Pons (tissue), 1 donor: ENCODE results near the gene ARHGEF3.
A peak's percentile ranks its signal among the peaks of the same experiment; 100 is the strongest.
"Not testable (repeated sequence)": the region's sequence is repeated elsewhere in the genome, so short reads cannot be mapped to it uniquely, and the experiment has no call there.

Experiments used
- DNase-seq: peaks from one replicate; pipeline ENCODE4 v3.0.0-alpha.2; 2016; ENCODE audit warnings: low spot score

ARHGEF3 gene

GRCh38 chr3:56772952-56773938 is 28.5 kb downstream of the ARHGEF3 start:
- DNase-seq, result no peak

GRCh38 chr3:56771376-56771775 is 30.4 kb downstream of the ARHGEF3 start:
- no peak for DNase-seq

GRCh38 chr3:56769116-56769707 is 32.5 kb downstream of the ARHGEF3 start:
- DNase-seq, result peak; percentile 54

GRCh38 chr3:56764904-56765547 is 36.7 kb downstream of the ARHGEF3 start:
- no peak for DNase-seq

GRCh38 chr3:56764184-56764583 is 37.6 kb downstream of the ARHGEF3 start:
- no peak for DNase-seq

- DNase-seq, result no peak
Measured at GRCh38 chr3:56763233-56763632, 38.5 kb downstream of the ARHGEF3 start.

GRCh38 chr3:56762718-56763117 is 39.0 kb downstream of the ARHGEF3 start:
- no peak for DNase-seq

- DNase-seq, result no peak
Measured at GRCh38 chr3:56761887-56762651, 39.7 kb downstream of the ARHGEF3 start.

- DNase-seq, result no peak
Measured at GRCh38 chr3:56761023-56761422, 40.7 kb downstream of the ARHGEF3 start.

GRCh38 chr3:56759532-56759931 is 42.2 kb downstream of the ARHGEF3 start:
- DNase-seq, result no peak

DNA sequence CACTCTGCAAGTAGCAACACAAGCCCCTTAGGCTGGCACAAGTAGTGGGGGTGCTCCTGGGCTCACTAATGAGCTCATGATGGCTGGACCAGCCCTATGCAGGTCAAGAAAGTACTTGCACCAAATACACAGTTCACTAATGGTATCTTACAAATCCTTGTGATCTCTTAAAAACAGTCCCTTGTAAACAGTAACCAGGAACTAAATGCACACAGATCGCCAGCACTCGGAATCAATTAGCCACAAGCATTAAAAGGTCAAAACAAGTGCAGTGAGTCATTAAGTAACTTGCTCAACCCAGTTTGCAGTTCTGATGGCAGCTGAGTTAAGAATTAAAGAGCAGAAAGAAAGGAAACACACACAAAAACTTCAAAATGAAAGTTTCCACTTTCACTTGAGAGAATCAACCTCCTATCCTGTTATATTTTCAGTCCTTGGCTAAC is 43.2 kb downstream of the ARHGEF3 start:
- no peak for DNase-seq

DNA sequence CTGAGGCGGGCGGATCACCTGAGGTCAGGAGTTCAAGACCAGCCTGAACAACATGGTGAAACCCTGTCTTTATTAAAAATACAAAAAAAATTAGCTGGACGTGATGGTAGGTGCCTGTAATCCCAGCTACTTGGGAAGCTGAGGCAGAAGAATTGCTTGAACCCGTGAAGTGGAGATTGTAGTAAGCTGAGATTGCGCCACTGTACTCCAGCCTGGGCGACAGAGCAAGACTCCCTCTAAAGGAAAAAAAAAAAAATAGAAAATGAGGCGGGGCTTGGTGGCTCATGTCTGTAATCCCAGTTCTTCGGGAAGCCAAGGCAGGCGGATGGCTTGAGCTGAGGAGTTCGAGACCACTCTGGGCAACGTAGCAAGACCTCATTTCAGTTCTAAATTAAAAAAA is 43.7 kb downstream of the ARHGEF3 start:
- DNase-seq, result not testable (repeated sequence)

- no peak for DNase-seq
Measured at GRCh38 chr3:56754741-56755417, 46.9 kb downstream of the ARHGEF3 start.

DNA sequence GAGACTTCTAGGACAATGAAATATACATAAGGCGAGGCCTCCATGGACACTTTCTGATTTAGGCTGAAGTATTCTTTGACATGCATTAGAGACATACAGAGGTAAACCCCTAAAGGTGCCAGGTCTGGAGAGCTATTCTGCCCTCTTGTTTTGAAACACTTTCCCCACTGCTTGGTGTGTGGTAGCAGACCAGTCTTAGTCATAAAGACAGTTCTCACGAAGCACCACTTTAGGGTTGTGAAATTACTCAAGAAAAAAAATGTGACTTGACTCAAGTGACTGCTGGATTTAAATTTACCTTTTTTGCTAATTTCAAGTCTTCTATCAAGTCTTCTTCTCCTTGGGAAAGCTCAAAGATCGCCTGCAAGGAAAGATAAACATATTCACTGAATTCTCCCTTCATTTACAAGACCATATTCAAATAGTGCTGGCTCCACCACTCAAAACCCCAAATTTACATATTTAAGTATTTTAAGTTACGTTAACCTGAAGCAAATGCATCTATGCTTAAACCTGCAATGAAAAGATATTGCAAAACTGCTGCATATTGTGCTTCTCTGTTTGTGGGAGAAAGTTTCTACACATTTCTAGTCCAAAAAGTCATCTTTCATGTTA is 48.4 kb downstream of the ARHGEF3 start:
- DNase-seq, result no peak

- no peak for DNase-seq
Measured at GRCh38 chr3:56751056-56751707, 50.6 kb downstream of the ARHGEF3 start.

GRCh38 chr3:56748663-56749231 is 53.0 kb downstream of the ARHGEF3 start:
- DNase-seq, result peak; percentile 50

DNA sequence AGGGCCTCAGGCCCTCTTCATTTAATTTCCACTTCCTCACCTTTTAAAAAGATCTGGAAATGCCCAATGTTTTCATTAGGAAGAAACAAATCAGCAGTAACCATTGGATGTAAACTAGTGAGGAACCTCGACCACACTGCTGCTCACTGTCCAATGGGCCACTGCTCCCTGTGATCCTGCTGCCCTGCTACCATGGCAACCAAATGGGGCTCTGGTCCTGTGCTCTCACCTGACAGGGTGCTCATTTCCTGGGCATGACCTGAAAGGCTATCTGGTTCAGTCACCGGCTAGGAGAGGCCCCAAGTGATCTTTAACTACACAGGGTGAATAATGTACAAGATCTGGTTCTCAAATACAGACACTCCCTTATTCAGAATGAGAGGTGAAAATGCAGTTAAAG is 54.6 kb downstream of the ARHGEF3 start:
- no peak for DNase-seq

- no peak for DNase-seq
Measured at GRCh38 chr3:56744016-56744415, 57.7 kb downstream of the ARHGEF3 start.

DNA sequence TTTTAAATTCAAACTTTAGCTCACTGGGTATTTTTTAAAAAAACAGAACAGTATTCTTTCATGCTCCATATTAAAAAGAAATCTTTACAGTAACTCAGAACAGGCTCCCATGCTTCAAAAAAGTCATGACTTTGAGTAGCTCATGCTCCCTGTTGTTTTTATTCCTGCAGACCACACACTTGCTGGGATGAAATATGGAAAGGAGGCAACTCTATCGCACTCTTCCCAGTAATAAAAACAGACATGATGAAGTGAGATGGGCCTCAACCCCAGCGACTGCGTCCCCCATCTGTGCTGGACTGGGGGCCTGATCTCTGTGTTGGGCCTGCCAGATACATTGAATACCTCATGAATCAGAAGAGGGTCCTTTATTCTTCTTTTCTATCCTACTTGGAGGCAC is 58.9 kb downstream of the ARHGEF3 start:
- no peak for DNase-seq

DNA sequence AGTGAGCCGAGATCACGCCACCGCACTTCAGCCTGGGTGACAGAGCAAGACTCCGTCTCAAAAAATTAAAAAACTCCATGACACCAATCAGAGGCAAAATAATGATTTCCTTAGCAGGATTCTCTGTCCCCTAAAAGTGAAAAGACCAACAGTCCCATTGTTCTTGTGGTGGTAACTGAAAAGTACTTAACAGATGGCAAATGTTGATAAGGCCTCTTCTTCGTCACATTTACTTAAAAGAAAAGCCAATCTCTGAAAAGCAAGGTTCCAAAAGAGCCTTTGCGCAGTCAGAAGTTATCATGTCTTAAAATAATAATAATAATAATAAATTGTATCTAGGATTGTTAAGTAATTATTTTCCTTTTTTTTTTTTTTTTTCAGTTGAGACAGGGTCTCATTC is 62.7 kb downstream of the ARHGEF3 start:
- no peak for DNase-seq
